GM12878 (cell line): Measurements from ENCODE around the gene HESX1. TPM values are rescaled to one million over a fixed set of nuclear protein-coding genes. Genes with fewer than 3 reads are reported as not detected.

Source experiments
- ATAC-seq: fragments of 200-7000 bp; cut with Tn5 transposase; 3 replicates; pipeline ENCODE4 v1.9.1; 2020; ENCODE audit warnings: mild to moderate bottlenecking, moderate library complexity
- BruUV-seq: library from RNA; stranded (reverse); fragments of 400-500 nt; replicated peaks from 2 replicates; lab custom pipeline; 2021; lab: Mats Ljungman, UMichigan
- CTCF ChIA-PET: fragments of 300-600 bp; sonication (Branson Sonifier 250); formaldehyde crosslinking; extraction: SDS; loops from one replicate; lab custom pipeline; 2021; ENCODE audit warnings: inconsistent platforms; lab: Yijun Ruan, JAX
- POLR2A ChIA-PET: fragments of 350-600 bp; formaldehyde crosslinking; extraction: SDS; loops from one replicate; lab custom pipeline; 2021; ENCODE audit warnings: inconsistent platforms; lab: Charles Lee
- RAD21 ChIA-PET: fragments of 300-600 bp; sonication (Branson Sonifier 250); formaldehyde crosslinking; loops from one replicate; lab custom pipeline; 2023; ENCODE audit warnings: antibody characterized with exemption; ENCODE audit not compliant: unreplicated experiment; lab: Charles Lee
- SMC1A ChIA-PET: fragments of 300-600 bp; sonication (Branson Sonifier 250); formaldehyde crosslinking; loops from one replicate; lab custom pipeline; 2023; ENCODE audit not compliant: unreplicated experiment, uncharacterized antibody; lab: Charles Lee
- DNase-seq: peaks from one replicate; pipeline ENCODE4 v3.0.0-alpha.2; 2011; ENCODE audit warnings: low read depth, low spot score
- FAIRE-seq: peaks from 3 replicates; lab custom pipeline; 2011; peaks lifted over from hg19 to GRCh38; lab: Jason Lieb, UNC
- H2AFZ ChIP-seq: 2 replicates; pipeline ENCODE4 v1.6.0; 2011; ENCODE audit warnings: low read depth, low read length, control low read depth; ENCODE audit not compliant: control insufficient read depth
- H3K27ac ChIP-seq: 2 replicates; pipeline ENCODE4 v1.5.1; 2011; ENCODE audit warnings: control low read depth; ENCODE audit not compliant: control insufficient read depth, insufficient read depth
- H3K27me3 ChIP-seq, 2 experiments: replicated peaks in 1 of 2; 2 replicates each; pipeline versions ENCODE4 v1.6.0 to v1.6.1; 2011; ENCODE audit warnings: low read length in 1 of 2; ENCODE audit not compliant: control insufficient read depth in 2 of 2, insufficient read depth in 2 of 2
- H3K36me3 ChIP-seq, 2 experiments: 2 replicates each; pipeline ENCODE4 v1.5.1; 2011; ENCODE audit warnings: low read length in 1 of 2; ENCODE audit not compliant: control insufficient read depth in 2 of 2, insufficient read depth in 2 of 2
- H3K4me1 ChIP-seq: 2 replicates; pipeline ENCODE4 v1.6.1; 2011; ENCODE audit warnings: mild to moderate bottlenecking, low read length, moderate library complexity, mixed read lengths; ENCODE audit not compliant: control insufficient read depth, insufficient read depth
- H3K4me2 ChIP-seq: 2 replicates; pipeline ENCODE4 v1.6.0; 2011; ENCODE audit warnings: control low read depth; ENCODE audit not compliant: control insufficient read depth, insufficient read depth
- H3K4me3 ChIP-seq: fragments of 200-600 bp; sonication (generic); 2 replicates; pipeline ENCODE4 v1.5.1; 2016
- H3K79me2 ChIP-seq: 2 replicates; pipeline ENCODE4 v1.6.0; 2011; ENCODE audit warnings: low read length; ENCODE audit not compliant: control insufficient read depth, insufficient read depth
- H3K9ac ChIP-seq: 2 replicates; pipeline ENCODE4 v1.8.0; 2011; ENCODE audit warnings: low read length, control low read depth, mixed read lengths; ENCODE audit not compliant: control insufficient read depth, insufficient read depth
- H3K9me3 ChIP-seq: replicated peaks from 3 replicates; pipeline ENCODE4 v1.5.1; 2011; ENCODE audit warnings: mild to moderate bottlenecking, low read length; ENCODE audit not compliant: control insufficient read depth, insufficient read depth
- H4K20me1 ChIP-seq: 2 replicates; pipeline ENCODE4 v1.6.0; 2011; ENCODE audit not compliant: control insufficient read depth, insufficient read depth
- E2F4 ChIP-seq: IDR thresholded peaks from 2 replicates; pipeline ENCODE4 v1.6.1; 2012; ENCODE audit warnings: low read depth, low read length, improper control_type of control experiment
- EP300 ChIP-seq, 2 experiments: fragments of 150-350 bp in 1 of 2; IDR thresholded peaks; 2 replicates each; pipeline ENCODE4 v1.6.1; 2011 to 2012; ENCODE audit warnings: low read depth in 2 of 2, low read length in 2 of 2, borderline replicate concordance in 1 of 2, improper control_type of control experiment in 1 of 2, inconsistent platforms in 1 of 2; ENCODE audit not compliant: control insufficient read depth in 1 of 2
- MTA2 ChIP-seq: fragments of 450-650 bp; IDR thresholded peaks from 2 replicates; pipeline ENCODE4 v1.6.1; 2016; ENCODE audit warnings: low read depth, mild to moderate bottlenecking, moderate library complexity
- MXI1 ChIP-seq: fragments of 150-350 bp; IDR thresholded peaks from 2 replicates; pipeline ENCODE4 v1.6.1; 2011; ENCODE audit warnings: low read depth, mild to moderate bottlenecking, inconsistent platforms, low read length, improper control_type of control experiment
- WRNIP1 ChIP-seq: IDR thresholded peaks from 2 replicates; pipeline ENCODE4 v1.6.1; 2011; ENCODE audit warnings: low read depth, low read length, improper control_type of control experiment, borderline replicate concordance
- ZNF622 ChIP-seq: fragments of 450-650 bp; IDR thresholded peaks from 2 replicates; pipeline ENCODE4 v1.6.1; 2017; ENCODE audit warnings: mild to moderate bottlenecking, inconsistent platforms
- ZZZ3 ChIP-seq: IDR thresholded peaks from 2 replicates; pipeline ENCODE4 v1.6.1; 2011; ENCODE audit warnings: low read depth; ENCODE audit not compliant: control insufficient read depth, insufficient read length
- WGBS: methylation state at CpG from one replicate; pipeline ENCODE4 v1.1.6; 2016; ENCODE audit warnings: low lambda C conversion rate; ENCODE audit not compliant: insufficient replicate concordance, insufficient coverage; ENCODE audit errors: missing lambda C conversion rate; 5-methylcytosine and 5-hydroxymethylcytosine counted together
- in situ Hi-C: fragments of 300-500 bp; cut with MboI; formaldehyde crosslinking; loops from 9 replicates; pipeline ENCODE4 v1.14.3; 2018; ENCODE audit warnings: mixed read lengths
- intact Hi-C: fragments of 100-400 bp; cut with micrococcal nuclease; formaldehyde crosslinking; loops from one replicate; pipeline ENCODE4 v1.14.2; 2022; ENCODE audit not compliant: unreplicated experiment
- polyA plus RNA-seq, 11 experiments: library from polyadenylated mRNA; depleted of rRNA in 4 of 11; unstranded in 6 of 11; stranded (reverse) in 5 of 11; fragments of >200 nt; fragmentation: Nextera tagmentation in 4 of 11; fragmentation: Illumina TruSeq in 1 of 11; extraction: Ambion mirVana in 4 of 11; extraction: Trizol in 1 of 11; gene quantifications; 1 replicate in 1 of 11; 2 replicates in 10 of 11; pipeline versions ENCODE4 v1.2.1 to v1.2.3, GENCODE V29; 2011 to 2016; ENCODE audit warnings: inconsistent platforms in 2 of 11, missing spikeins in 2 of 11, low read depth in 1 of 11
- total RNA-seq, 4 experiments: library from RNA; depleted of rRNA in 3 of 4; stranded (reverse); fragments of >200 nt in 3 of 4; fragmentation: Illumina TruSeq in 1 of 4; extraction: Trizol in 1 of 4; gene quantifications; 2 replicates each; pipeline versions ENCODE4 v1.2.1 to v1.2.3, GENCODE V29; 2013 to 2021

Gene HESX1
- total and polyA plus RNA-seq, 10 of the 15 experiments (the other 5 are each of a cell fraction or from before 2014, with no cell fraction given) = 2.5 to 5.9 (median 4.3) TPM

GRCh38 chr3:57151021-57151449 lies 48.7 kb downstream of the HESX1 start:
- Histone ChIP-seq H3K9ac (no peak overlapping the region), H3K36me3 (no peaks in the 10 kb centered on the region), H3K79me2 (no peaks in the 10 kb centered on the region), H3K27ac (no peak overlapping the region), H3K27me3 (peaks cover 0 to 2% of the 10 kb centered on the region in 2 experiments; a peak in 2 of 4 replicates), H4K20me1 (no peaks in the 10 kb centered on the region), H2AFZ (no peak overlapping the region), H3K4me3 (no peak overlapping the region), H3K4me2 (no peak overlapping the region), H3K9me3 (no peaks in the 10 kb centered on the region), H3K4me1 (no peaks in the 10 kb centered on the region)
- ChIA-PET POLR2A (no interaction called here), SMC1A (no interaction called here), CTCF (interaction anchor here (1.0 kb wide), 1 partner anchor 20 kb away, joined by 3 read pairs; no protein-coding TSS in a partner anchor), RAD21 (no interaction called here)
- FAIRE-seq (no peak), DNase-seq (no peak), ATAC-seq (no peak)
- no TSS peak for BruUV-seq
- TF ChIP-seq MTA2 (no peak), ZZZ3 (no peak), E2F4 (no peak), MXI1 (no peak), WRNIP1 (no peak), EP300 (IDR thresholded peaks at IDR 0.05; ENCODE audit: borderline replicate concordance in 1 of 2, control insufficient read depth in 1 of 2, low read depth in 2 of 2, low read length in 2 of 2) (no peak), ZNF622 (no peak)
- WGBS = 52% methylated on average over 2 of the region's 2 CpGs
- intact Hi-C loops (no loop called here), in situ Hi-C loops (no loop called here)
